HepG2 (cell line): ENCODE measurements around the gene CHD9NB. TPM values are rescaled to one million over a fixed set of nuclear protein-coding genes. Genes with fewer than 3 reads are reported as not detected.

Source experiments
- ATAC-seq: fragments of 200-7000 bp; cut with Tn5 transposase; 3 replicates; pipeline ENCODE4 v1.9.1; 2020; ENCODE audit warnings: mild to moderate bottlenecking, moderate library complexity
- BruUV-seq: library from RNA; stranded (reverse); fragments of 400-500 nt; replicated peaks from 2 replicates; lab custom pipeline; 2021; lab: Mats Ljungman, UMichigan
- CTCF ChIA-PET: fragments of 300-600 bp; formaldehyde crosslinking; extraction: SDS; loops from one replicate; lab custom pipeline; 2021; ENCODE audit warnings: low total read pairs, inconsistent platforms, low intra/inter-chr PET ratio; lab: Yijun Ruan, JAX
- POLR2A ChIA-PET: fragments of 350-600 bp; sonication (Branson Sonifier 250); formaldehyde crosslinking; loops from one replicate; lab custom pipeline; 2020; ENCODE audit warnings: antibody characterized with exemption, inconsistent platforms; lab: Yijun Ruan, JAX
- DNase-seq: peaks from one replicate; pipeline ENCODE4 v3.0.0-alpha.2; 2015; ENCODE audit warnings: low spot score
- FAIRE-seq: peaks from 3 replicates; lab custom pipeline; 2011; peaks lifted over from hg19 to GRCh38; lab: Jason Lieb, UNC
- H2AFZ ChIP-seq: one replicate; pipeline ENCODE4 v1.6.1; 2011; ENCODE audit warnings: low read length, inconsistent platforms
- H3K27ac ChIP-seq: fragments of 300-600 bp; 3 replicates; pipeline ENCODE4 v1.8.0; 2011; ENCODE audit warnings: mixed run types, mild to moderate bottlenecking, mixed read lengths, low read length, inconsistent platforms; ENCODE audit not compliant: insufficient read depth; ENCODE audit errors: extremely low read length
- H3K27me3 ChIP-seq, 2 experiments: fragments of 200-600 bp in 1 of 2; 2 replicates in 1 of 2; 3 replicates in 1 of 2; pipeline versions ENCODE4 v1.6.0 to v1.8.0; 2011; ENCODE audit warnings: low read length in 2 of 2, mild to moderate bottlenecking in 2 of 2, moderate library complexity in 2 of 2, inconsistent platforms in 1 of 2; ENCODE audit not compliant: insufficient read depth in 2 of 2, control insufficient read depth in 1 of 2
- H3K36me3 ChIP-seq, 2 experiments: fragments of 200-600 bp in 1 of 2; replicated peaks in 1 of 2; 2 replicates in 1 of 2; 3 replicates in 1 of 2; pipeline versions ENCODE4 v1.5.1 to v1.8.0; 2011; ENCODE audit warnings: low read length in 2 of 2, inconsistent platforms in 1 of 2; ENCODE audit not compliant: insufficient read depth in 2 of 2, control insufficient read depth in 1 of 2
- H3K4me1 ChIP-seq: 2 replicates; pipeline ENCODE4 v1.5.1; 2012; ENCODE audit warnings: low read length, inconsistent platforms; ENCODE audit not compliant: insufficient read depth
- H3K4me2 ChIP-seq: 2 replicates; pipeline ENCODE4 v1.6.0; 2011; ENCODE audit warnings: low read depth, low read length, inconsistent platforms
- H3K4me3 ChIP-seq, 3 experiments: fragments of 200-600 bp in 1 of 3; sonication (generic), shearing (Covaris generic) in 1 of 3; replicated peaks in 1 of 3; 2 replicates each; pipeline ENCODE4 v1.5.1; 2011 to 2016; ENCODE audit warnings: low read length in 3 of 3, inconsistent platforms in 2 of 3, low read depth in 2 of 3, mild to moderate bottlenecking in 2 of 3, control low read depth in 1 of 3, mixed read lengths in 1 of 3; ENCODE audit not compliant: insufficient read depth in 1 of 3
- H3K79me2 ChIP-seq: one replicate; pipeline ENCODE4 v1.6.1; 2011; ENCODE audit warnings: low read length, inconsistent platforms; ENCODE audit not compliant: insufficient read depth
- H3K9ac ChIP-seq: 2 replicates; pipeline ENCODE4 v1.6.0; 2011; ENCODE audit warnings: mild to moderate bottlenecking, low read depth, low read length, inconsistent platforms; ENCODE audit not compliant: insufficient read depth
- H3K9me3 ChIP-seq: 2 replicates; pipeline ENCODE4 v1.5.1; 2012; ENCODE audit warnings: mild to moderate bottlenecking, low read length
- H4K20me1 ChIP-seq: 2 replicates; pipeline ENCODE4 v1.6.0; 2011; ENCODE audit warnings: inconsistent platforms, mild to moderate bottlenecking, low read length, moderate library complexity; ENCODE audit not compliant: insufficient read depth
- E2F2 ChIP-seq: sonication (generic); formaldehyde crosslinking; IDR thresholded peaks from 2 replicates; pipeline ENCODE4 v1.4.0; 2020; ENCODE audit warnings: missing genetic modification reagents, borderline replicate concordance
- FIP1L1 ChIP-seq: fragments of 200-400 bp; formaldehyde crosslinking; IDR thresholded peaks from 2 replicates; pipeline ENCODE4 v1.6.1; 2018; ENCODE audit warnings: low read depth, mild to moderate bottlenecking, low read length, moderate library complexity, borderline replicate concordance; ENCODE audit not compliant: insufficient read depth
- HOXD1 ChIP-seq: sonication (generic); formaldehyde crosslinking; IDR thresholded peaks from 2 replicates; pipeline ENCODE4 v1.5.0; 2020; ENCODE audit warnings: missing genetic modification reagents
- MATR3 ChIP-seq: sonication (generic); formaldehyde crosslinking; IDR thresholded peaks from 2 replicates; pipeline ENCODE4 v1.4.0; 2020; ENCODE audit warnings: missing genetic modification reagents
- WGBS: methylation state at CpG from one replicate; pipeline ENCODE4 v1.1.6; 2017; ENCODE audit warnings: low lambda C conversion rate; 5-methylcytosine and 5-hydroxymethylcytosine counted together
- in situ Hi-C: cut with HindIII; loops from 2 replicates; pipeline ENCODE4 v1.10.0; 2017; ENCODE audit warnings: low pct_unique_long_range_greater_than_20kb; ENCODE audit not compliant: extremely low pct_ligation_motif_present
- intact Hi-C: fragments of 100-400 bp; cut with micrococcal nuclease; formaldehyde crosslinking; loops from one replicate; pipeline ENCODE4 v1.10.0; 2022; ENCODE audit not compliant: unreplicated experiment
- polyA plus RNA-seq, 8 experiments: library from polyadenylated mRNA; depleted of rRNA in 3 of 8; stranded (reverse) in 7 of 8; unstranded in 1 of 8; fragments of >200 nt; fragmentation: Illumina TruSeq in 4 of 8; extraction: Trizol in 4 of 8; gene quantifications; 2 replicates each; pipeline versions ENCODE4 v1.2.1 to v1.2.3, GENCODE V29; 2011 to 2016; ENCODE audit warnings: low read depth in 4 of 8, missing spikeins in 1 of 8, mixed read lengths in 1 of 8; ENCODE audit not compliant: insufficient read depth in 1 of 8
- total RNA-seq, 5 experiments: library from RNA; depleted of rRNA; stranded (reverse); fragments of >200 nt; fragmentation: Illumina TruSeq; extraction: Trizol; gene quantifications; 2 replicates each; pipeline ENCODE4 v1.2.3, GENCODE V29; 2016; ENCODE audit warnings: low read depth in 1 of 5
- TF ChIP-seq, protein P1 (sequence below): sonication (generic); formaldehyde crosslinking; IDR thresholded peaks from 2 replicates; pipeline ENCODE4 v1.8.0; 2022; ENCODE audit warnings: missing genetic modification reagents, mild to moderate bottlenecking, inconsistent platforms, borderline replicate concordance

CHD9NB gene
- total and polyA plus RNA-seq, 2 of the 13 experiments (the other 11 are each of a cell fraction or from before 2014, with no cell fraction given) = 0.17 to 0.18 TPM

DNA sequence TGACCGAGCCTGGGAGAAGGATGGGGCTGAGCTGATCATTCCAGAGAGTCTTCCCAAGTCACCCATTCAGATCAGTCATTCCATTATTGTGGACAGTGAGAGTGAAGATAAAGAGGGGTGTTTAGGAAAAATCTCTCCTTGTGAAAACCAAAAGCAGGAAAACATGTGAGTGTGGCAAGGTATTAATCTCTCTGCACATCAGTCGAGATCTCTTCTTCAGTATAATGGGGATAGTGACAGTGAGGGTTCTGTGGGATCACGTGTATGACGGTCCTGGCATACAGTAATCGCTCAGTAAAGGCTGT lies 37.5 kb upstream of the CHD9NB start:
- ATAC-seq (peak; percentile 10; the same call in 1 of the 3 replicates), FAIRE-seq (no peak), DNase-seq (no peak)
- H3K4me2 ChIP-seq = peak overlapping the region; percentile 7; the same call in 1 of the 2 replicates
- H3K9ac ChIP-seq = no peak overlapping the region
- H3K4me1 ChIP-seq = peaks cover 40% of the 10 kb centered on the region
- TF ChIP-seq FIP1L1 (no peak), MATR3 (no peak), E2F2 (0 out of 2 replicates have a peak, but pooled peaks have one; percentile 45), HOXD1 (no peak)
- TF ChIP-seq, protein P1, sequence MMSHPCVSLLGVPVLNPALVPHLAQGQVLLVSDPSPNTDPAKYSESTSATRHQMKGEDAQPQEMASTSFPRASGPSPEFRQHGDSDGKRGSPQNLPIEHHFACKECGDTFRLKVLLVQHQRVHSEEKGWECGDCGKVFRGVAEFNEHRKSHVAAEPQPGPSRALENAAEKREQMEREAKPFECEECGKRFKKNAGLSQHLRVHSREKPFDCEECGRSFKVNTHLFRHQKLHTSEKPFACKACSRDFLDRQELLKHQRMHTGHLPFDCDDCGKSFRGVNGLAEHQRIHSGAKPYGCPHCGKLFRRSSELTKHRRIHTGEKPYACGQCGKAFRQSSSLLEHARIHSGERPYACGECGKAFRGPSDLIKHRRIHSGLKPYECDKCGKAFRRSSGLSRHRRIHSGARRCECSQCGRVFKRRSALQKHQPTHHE (CRISPR knock-in tag) = no peak
- no TSS peak for BruUV-seq
- WGBS = 75% methylated on average over 5 of the region's 5 CpGs
- no peak overlapping the region for H2AFZ ChIP-seq
- no peak overlapping the region for H3K27ac ChIP-seq
- no peak overlapping the region for H3K4me3 ChIP-seq
- ChIA-PET POLR2A (interaction anchor here (1.5 kb wide), 1 partner anchor 9 kb away, joined by 6 read pairs; no protein-coding TSS in a partner anchor), CTCF (no interaction called here)
- H3K79me2 ChIP-seq = peaks cover 14% of the 10 kb centered on the region
- in situ Hi-C loops (no loop called here), intact Hi-C loops (no loop called here)
- H3K36me3 ChIP-seq = peaks cover 0 to 1% of the 10 kb centered on the region in 2 experiments; a peak in 2 of 5 replicates
- H3K27me3 ChIP-seq = no peaks in the 10 kb centered on the region
- no peaks in the 10 kb centered on the region for H4K20me1 ChIP-seq
- H3K9me3 ChIP-seq = no peaks in the 10 kb centered on the region
